Breast epithelium (tissue), 3 donors: Measurements from ENCODE around the gene PTPRK.

Source experiments
- POLR2A ChIP-seq: fragments of 450-650 bp; IDR thresholded peaks from one replicate; pipeline ENCODE4 v1.6.1; 2016; ENCODE audit warnings: antibody characterized with exemption, mild to moderate bottlenecking, moderate library complexity
- POLR2AphosphoS5 ChIP-seq, 3 donors: sonication (generic); formaldehyde crosslinking; IDR thresholded peaks; one replicate each; pipeline ENCODE4 v1.6.1; 2017; ENCODE audit warnings: antibody characterized with exemption in 3 of 3
- TF ChIP-seq, protein P1 (sequence below), 3 donors: fragments of 450-650 bp; IDR thresholded peaks; one replicate each; pipeline ENCODE4 v1.5.1; 2016 to 2017; ENCODE audit warnings: antibody characterized with exemption in 3 of 3, mild to moderate bottlenecking in 3 of 3, moderate library complexity in 3 of 3

DNA sequence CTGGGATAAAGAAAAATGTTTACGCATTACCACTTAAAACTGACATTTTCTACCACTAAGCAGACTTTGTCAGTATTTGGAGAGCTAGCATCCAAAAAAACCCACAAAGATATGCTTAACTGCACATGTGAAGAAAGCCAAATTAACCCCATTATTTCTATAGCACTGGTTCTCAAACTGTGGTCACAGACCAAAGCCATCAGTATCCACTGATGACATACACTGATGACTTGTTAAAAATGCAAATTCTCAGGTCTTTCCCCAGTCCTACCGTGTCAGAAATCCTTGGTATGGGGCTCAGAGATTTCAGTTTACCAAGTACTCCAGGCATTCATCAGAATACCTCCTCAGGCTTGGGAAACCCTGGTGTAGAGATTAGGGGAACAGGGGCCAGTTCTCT, 230.2 kb downstream of the PTPRK start:
- TF ChIP-seq, protein P1, sequence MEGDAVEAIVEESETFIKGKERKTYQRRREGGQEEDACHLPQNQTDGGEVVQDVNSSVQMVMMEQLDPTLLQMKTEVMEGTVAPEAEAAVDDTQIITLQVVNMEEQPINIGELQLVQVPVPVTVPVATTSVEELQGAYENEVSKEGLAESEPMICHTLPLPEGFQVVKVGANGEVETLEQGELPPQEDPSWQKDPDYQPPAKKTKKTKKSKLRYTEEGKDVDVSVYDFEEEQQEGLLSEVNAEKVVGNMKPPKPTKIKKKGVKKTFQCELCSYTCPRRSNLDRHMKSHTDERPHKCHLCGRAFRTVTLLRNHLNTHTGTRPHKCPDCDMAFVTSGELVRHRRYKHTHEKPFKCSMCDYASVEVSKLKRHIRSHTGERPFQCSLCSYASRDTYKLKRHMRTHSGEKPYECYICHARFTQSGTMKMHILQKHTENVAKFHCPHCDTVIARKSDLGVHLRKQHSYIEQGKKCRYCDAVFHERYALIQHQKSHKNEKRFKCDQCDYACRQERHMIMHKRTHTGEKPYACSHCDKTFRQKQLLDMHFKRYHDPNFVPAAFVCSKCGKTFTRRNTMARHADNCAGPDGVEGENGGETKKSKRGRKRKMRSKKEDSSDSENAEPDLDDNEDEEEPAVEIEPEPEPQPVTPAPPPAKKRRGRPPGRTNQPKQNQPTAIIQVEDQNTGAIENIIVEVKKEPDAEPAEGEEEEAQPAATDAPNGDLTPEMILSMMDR (IDR thresholded peaks at IDR 0.05), result no peak
- no peak for TF ChIP-seq POLR2A
- no peak for TF ChIP-seq POLR2AphosphoS5 (IDR thresholded peaks at IDR 0.05)
